Stimulated activated CD4-positive, alpha-beta T cell treated with anti-CD3 and anti-CD28 coated beads, Interleukin-15, amount 100 ng/mL, for 48 hours (primary cell): Measurements from ENCODE around the gene TMEM204.

Experiments used
- DNase-seq, 2 donors: peaks; one replicate each; pipeline ENCODE4 v3.0.0-alpha.2; 2020; ENCODE audit warnings: low read depth in 2 of 2

Gene TMEM204

GRCh38 chr16:1533443-1533951 lies at the start of gene TMEM204:
Gene TMEM204, plus strand, starts transcription at chr16:1533666. Its CDS starts 610 bp downstream, at chr16:1534276.
- DNase-seq = no peak

- no peak for DNase-seq
Observed at GRCh38 chr16:1485847-1486496, 47.5 kb upstream of the TMEM204 start.

- no peak for DNase-seq
Observed at GRCh38 chr16:1486551-1487390, 46.7 kb upstream of the TMEM204 start.

GRCh38 chr16:1487395-1488053 lies 45.9 kb upstream of the TMEM204 start:
- DNase-seq = no peak

- no peak for DNase-seq
Observed at GRCh38 chr16:1488054-1488601, 45.3 kb upstream of the TMEM204 start.

- DNase-seq = no peak
Observed at GRCh38 chr16:1488619-1489018, 44.8 kb upstream of the TMEM204 start, which contains the start of gene PTX4. Gene PTX4, minus strand, starts transcription at chr16:1488944. Its CDS starts 35 bp downstream, at chr16:1488909.

- no peak for DNase-seq
Observed at GRCh38 chr16:1489077-1489476, 44.4 kb upstream of the TMEM204 start.

GRCh38 chr16:1491327-1491726 lies 42.1 kb upstream of the TMEM204 start:
- no peak for DNase-seq

- DNase-seq = no peak
Observed at GRCh38 chr16:1492082-1492922, 41.2 kb upstream of the TMEM204 start.

- peak; percentile 73 to 83 for DNase-seq
Observed at GRCh38 chr16:1492923-1493745, 40.3 kb upstream of the TMEM204 start, which contains the start of gene TELO2. Gene TELO2, plus strand, starts transcription at chr16:1493360. Its CDS starts 922 bp downstream, at chr16:1494282.

- no peak for DNase-seq
Observed at GRCh38 chr16:1493746-1494094, 39.7 kb upstream of the TMEM204 start.

GRCh38 chr16:1494129-1494640 lies 39.3 kb upstream of the TMEM204 start:
- no peak for DNase-seq

GRCh38 chr16:1494711-1495110 lies 38.8 kb upstream of the TMEM204 start:
- DNase-seq = no peak

- DNase-seq = no peak
Observed at GRCh38 chr16:1495211-1495888, 38.1 kb upstream of the TMEM204 start.

GRCh38 chr16:1495889-1496262 lies 37.6 kb upstream of the TMEM204 start:
- DNase-seq = no peak

GRCh38 chr16:1496464-1496863 lies 37.0 kb upstream of the TMEM204 start:
- DNase-seq = no peak

- DNase-seq = no peak
Observed at GRCh38 chr16:1497014-1497598, 36.4 kb upstream of the TMEM204 start.

- no peak for DNase-seq
Observed at GRCh38 chr16:1498899-1499676, 34.4 kb upstream of the TMEM204 start.
